Tibial nerve (tissue), 3 donors: ENCODE measurements around the gene RRP36.

ENCODE experiments used
- CTCF ChIP-seq, 5 experiments: fragments of 200-600 bp in 3 of 5; fragments of 450-650 bp in 2 of 5; sonication (generic) in 3 of 5; IDR thresholded peaks; one replicate each; pipeline ENCODE4 v1.5.1; 2016 to 2019; ENCODE audit warnings: antibody characterized with exemption in 5 of 5, mild to moderate bottlenecking in 3 of 5, moderate library complexity in 2 of 5
- POLR2A ChIP-seq, 2 donors: fragments of 450-650 bp; IDR thresholded peaks; one replicate each; pipeline ENCODE4 v1.6.1; 2017; ENCODE audit warnings: antibody characterized with exemption in 2 of 2, mild to moderate bottlenecking in 2 of 2, moderate library complexity in 2 of 2

- TF ChIP-seq POLR2A (IDR thresholded peaks at IDR 0.05) = no peak
- no peak for TF ChIP-seq CTCF (IDR thresholded peaks at IDR 0.05)
Measured at GRCh38 chr6:43076464-43077332, 55.3 kb downstream of the RRP36 start.
